ENCODE data around the gene TMEM11. TPM values are rescaled to one million over a fixed set of nuclear protein-coding genes. Genes with fewer than 3 reads are reported as not detected.

The TMEM11 gene
- polyA plus RNA-seq, 2 of the 4 experiments (the other 2 are of a cell fraction) = 57.7 to 61.0 TPM

DNA sequence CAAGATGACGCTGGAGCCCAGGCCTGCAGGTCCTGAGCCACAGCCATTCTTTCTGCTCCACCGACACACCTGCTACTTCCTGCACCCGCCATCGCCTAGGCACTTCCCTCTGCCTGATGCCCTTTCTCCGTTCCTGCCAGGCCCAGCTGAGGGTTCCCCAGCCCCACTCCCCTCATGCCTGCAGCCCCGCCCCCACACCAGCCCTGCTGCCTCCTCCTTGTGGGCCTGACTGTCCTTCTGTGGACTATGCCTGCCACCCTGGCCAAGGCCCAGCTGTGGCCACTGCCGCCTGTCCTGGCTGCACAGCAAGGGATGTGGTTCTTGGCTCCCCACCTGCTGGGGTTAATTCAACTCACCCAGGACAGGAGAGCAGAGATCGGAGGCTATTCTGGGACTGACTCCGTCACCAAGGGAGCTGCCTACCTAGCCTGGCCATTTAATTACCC, 31.7 kb upstream of the TMEM11 start:
- Histone ChIP-seq H3K4me2 (no peak overlapping the region), H3K27ac (no peak overlapping the region), H3K4me1 (no peaks in the 10 kb centered on the region), H3K9me3 (no peaks in the 10 kb centered on the region), H3K4me3 (no peak overlapping the region)
- DNase-seq (ENCODE audit: low read depth in 1 of 2, low spot score in 1 of 2) (no peak), FAIRE-seq (no peak), ATAC-seq (no peak)
- 86% methylated on average over 9 of the region's 9 CpGs for WGBS (ENCODE audit: missing lambda C conversion rate)
- CTCF ChIA-PET = no interaction called here
- POLR2A ChIA-PET = no interaction called here
- TF ChIP-seq HOXB5 (CRISPR knock-in tag; IDR thresholded peaks at IDR 0.05) (no peak), HDAC2 (IDR thresholded peaks at IDR 0.05) (no peak), MAZ (IDR thresholded peaks at IDR 0.05; ENCODE audit: borderline replicate concordance, low read depth, low read length) (no peak), RFX5 (IDR thresholded peaks at IDR 0.05) (no peak), CHD4 (IDR thresholded peaks at IDR 0.05; ENCODE audit: borderline replicate concordance) (no peak), NFE2L2 (conservative IDR thresholded peaks at IDR 0.05; ENCODE audit: low read length) (no peak), FOSB (CRISPR knock-in tag; IDR thresholded peaks at IDR 0.05) (no peak), BHLHE40 (IDR thresholded peaks at IDR 0.05; ENCODE audit: low read depth, low read length) (no peak), JUN (IDR thresholded peaks at IDR 0.05) (no peak), ZFP36 (IDR thresholded peaks at IDR 0.05; ENCODE audit: borderline replicate concordance, partially characterized antibody) (no peak), RARB (CRISPR knock-in tag; IDR thresholded peaks at IDR 0.05) (no peak), CHD2 (IDR thresholded peaks at IDR 0.05; ENCODE audit: low read length, partially characterized antibody) (no peak), TP53 (CRISPR knock-in tag; IDR thresholded peaks at IDR 0.05) (no peak), CBX2 (IDR thresholded peaks at IDR 0.05; ENCODE audit: borderline replicate concordance, low read depth) (no peak), NPAS2 (CRISPR knock-in tag; IDR thresholded peaks at IDR 0.05; ENCODE audit: borderline replicate concordance) (no peak), CBX8 (IDR thresholded peaks at IDR 0.05) (no peak), HOXA7 (CRISPR knock-in tag; IDR thresholded peaks at IDR 0.05) (no peak), POLR2AphosphoS2 (conservative IDR thresholded peaks at IDR 0.05; ENCODE audit: low read length) (no peak), RCOR1 (IDR thresholded peaks at IDR 0.05; ENCODE audit: low read depth, low read length) (no peak)

DNA sequence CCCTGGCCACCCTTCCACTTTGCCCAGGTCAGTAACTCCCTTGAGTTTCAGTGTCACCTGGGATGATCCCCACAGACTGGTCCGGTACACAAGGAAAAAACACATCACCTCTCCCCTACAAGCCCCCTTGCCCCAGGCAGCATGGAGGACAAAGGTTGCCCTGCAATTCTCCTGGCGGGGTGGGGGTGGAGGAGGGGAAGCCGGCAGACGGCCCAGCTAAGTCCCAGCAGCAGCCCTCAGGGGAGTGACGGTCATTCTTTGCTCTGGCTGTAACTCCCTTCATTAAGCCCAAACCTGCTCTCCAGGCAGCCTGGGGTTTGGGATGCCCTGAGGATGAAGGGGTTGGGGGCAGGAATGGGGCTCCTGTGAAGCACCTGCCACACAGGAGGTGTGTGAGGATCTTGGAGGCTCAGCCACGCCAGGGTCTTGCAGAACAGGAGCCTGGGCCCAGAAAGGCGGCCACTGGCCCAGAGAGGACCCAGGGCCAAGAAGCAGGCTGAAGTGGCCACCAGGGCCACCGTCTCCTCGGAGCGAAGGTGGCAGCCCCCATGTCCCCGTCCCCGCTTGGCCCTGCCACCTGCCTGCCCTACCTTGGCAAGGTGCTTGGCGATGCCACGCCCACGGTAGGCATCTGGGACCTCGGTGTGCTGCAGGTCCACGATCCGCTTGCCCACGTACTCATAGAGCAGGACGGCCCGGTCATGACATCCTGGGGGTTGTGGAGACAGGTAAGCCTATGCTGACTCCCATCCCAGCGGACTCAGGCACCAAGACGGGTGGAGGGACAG, 29.7 kb upstream of the TMEM11 start:
- Histone ChIP-seq H3K4me1 (no peaks in the 10 kb centered on the region), H3K4me3 (no peak overlapping the region), H3K9me3 (no peaks in the 10 kb centered on the region), H3K27ac (no peak overlapping the region), H3K4me2 (no peak overlapping the region)
- CTCF ChIA-PET = interaction anchor here (0.9 kb wide), 1 partner anchor 34 kb away, joined by 3 read pairs; no protein-coding TSS in a partner anchor
- POLR2A ChIA-PET = no interaction called here
- WGBS (ENCODE audit: missing lambda C conversion rate) = 77% methylated on average over 18 of the region's 23 CpGs
- ATAC-seq = no peak
- TF ChIP-seq EP300 (IDR thresholded peaks at IDR 0.05) = no peak
- TF ChIP-seq EHF (CRISPR knock-in tag; IDR thresholded peaks at IDR 0.05) = no peak
- TF ChIP-seq, protein P1, sequence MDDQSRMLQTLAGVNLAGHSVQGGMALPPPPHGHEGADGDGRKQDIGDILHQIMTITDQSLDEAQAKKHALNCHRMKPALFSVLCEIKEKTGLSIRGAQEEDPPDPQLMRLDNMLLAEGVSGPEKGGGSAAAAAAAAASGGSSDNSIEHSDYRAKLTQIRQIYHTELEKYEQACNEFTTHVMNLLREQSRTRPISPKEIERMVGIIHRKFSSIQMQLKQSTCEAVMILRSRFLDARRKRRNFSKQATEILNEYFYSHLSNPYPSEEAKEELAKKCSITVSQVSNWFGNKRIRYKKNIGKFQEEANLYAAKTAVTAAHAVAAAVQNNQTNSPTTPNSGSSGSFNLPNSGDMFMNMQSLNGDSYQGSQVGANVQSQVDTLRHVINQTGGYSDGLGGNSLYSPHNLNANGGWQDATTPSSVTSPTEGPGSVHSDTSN (IDR thresholded peaks at IDR 0.05) = no peak
- no peak for TF ChIP-seq PHF8 (IDR thresholded peaks at IDR 0.05; ENCODE audit: borderline replicate concordance, low read depth)
- TF ChIP-seq RARB (CRISPR knock-in tag; IDR thresholded peaks at IDR 0.05) = no peak
- TF ChIP-seq, protein P2, sequence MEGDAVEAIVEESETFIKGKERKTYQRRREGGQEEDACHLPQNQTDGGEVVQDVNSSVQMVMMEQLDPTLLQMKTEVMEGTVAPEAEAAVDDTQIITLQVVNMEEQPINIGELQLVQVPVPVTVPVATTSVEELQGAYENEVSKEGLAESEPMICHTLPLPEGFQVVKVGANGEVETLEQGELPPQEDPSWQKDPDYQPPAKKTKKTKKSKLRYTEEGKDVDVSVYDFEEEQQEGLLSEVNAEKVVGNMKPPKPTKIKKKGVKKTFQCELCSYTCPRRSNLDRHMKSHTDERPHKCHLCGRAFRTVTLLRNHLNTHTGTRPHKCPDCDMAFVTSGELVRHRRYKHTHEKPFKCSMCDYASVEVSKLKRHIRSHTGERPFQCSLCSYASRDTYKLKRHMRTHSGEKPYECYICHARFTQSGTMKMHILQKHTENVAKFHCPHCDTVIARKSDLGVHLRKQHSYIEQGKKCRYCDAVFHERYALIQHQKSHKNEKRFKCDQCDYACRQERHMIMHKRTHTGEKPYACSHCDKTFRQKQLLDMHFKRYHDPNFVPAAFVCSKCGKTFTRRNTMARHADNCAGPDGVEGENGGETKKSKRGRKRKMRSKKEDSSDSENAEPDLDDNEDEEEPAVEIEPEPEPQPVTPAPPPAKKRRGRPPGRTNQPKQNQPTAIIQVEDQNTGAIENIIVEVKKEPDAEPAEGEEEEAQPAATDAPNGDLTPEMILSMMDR (IDR thresholded peaks at IDR 0.05) = no peak
- TF ChIP-seq CEBPB (IDR thresholded peaks at IDR 0.05) = no peak
- no peak for TF ChIP-seq HOXB5 (CRISPR knock-in tag; IDR thresholded peaks at IDR 0.05)
- TF ChIP-seq NPAS2 (CRISPR knock-in tag; IDR thresholded peaks at IDR 0.05; ENCODE audit: borderline replicate concordance) = no peak
- no peak for TF ChIP-seq POLR2AphosphoS2 (conservative IDR thresholded peaks at IDR 0.05; ENCODE audit: low read length)
- TF ChIP-seq, protein P3, sequence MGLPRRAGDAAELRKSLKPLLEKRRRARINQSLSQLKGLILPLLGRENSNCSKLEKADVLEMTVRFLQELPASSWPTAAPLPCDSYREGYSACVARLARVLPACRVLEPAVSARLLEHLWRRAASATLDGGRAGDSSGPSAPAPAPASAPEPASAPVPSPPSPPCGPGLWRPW (IDR thresholded peaks at IDR 0.05) = no peak
- TF ChIP-seq ZC3H11A (IDR thresholded peaks at IDR 0.05) = no peak
- no peak for TF ChIP-seq JUN (IDR thresholded peaks at IDR 0.05)
- no peak for TF ChIP-seq ZFP36 (IDR thresholded peaks at IDR 0.05; ENCODE audit: borderline replicate concordance, partially characterized antibody)
- TF ChIP-seq RFX5 (IDR thresholded peaks at IDR 0.05) = no peak
- no peak for TF ChIP-seq KDM1A (IDR thresholded peaks at IDR 0.05; ENCODE audit: low read depth)
- no peak for TF ChIP-seq SMC3 (IDR thresholded peaks at IDR 0.05)
- TF ChIP-seq, protein P4, sequence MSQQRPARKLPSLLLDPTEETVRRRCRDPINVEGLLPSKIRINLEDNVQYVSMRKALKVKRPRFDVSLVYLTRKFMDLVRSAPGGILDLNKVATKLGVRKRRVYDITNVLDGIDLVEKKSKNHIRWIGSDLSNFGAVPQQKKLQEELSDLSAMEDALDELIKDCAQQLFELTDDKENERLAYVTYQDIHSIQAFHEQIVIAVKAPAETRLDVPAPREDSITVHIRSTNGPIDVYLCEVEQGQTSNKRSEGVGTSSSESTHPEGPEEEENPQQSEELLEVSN (IDR thresholded peaks at IDR 0.05; ENCODE audit: borderline replicate concordance, low read depth) = no peak
- no peak for TF ChIP-seq JUNB (IDR thresholded peaks at IDR 0.05)
- TF ChIP-seq, protein P5, sequence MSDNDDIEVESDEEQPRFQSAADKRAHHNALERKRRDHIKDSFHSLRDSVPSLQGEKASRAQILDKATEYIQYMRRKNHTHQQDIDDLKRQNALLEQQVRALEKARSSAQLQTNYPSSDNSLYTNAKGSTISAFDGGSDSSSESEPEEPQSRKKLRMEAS (IDR thresholded peaks at IDR 0.05) = no peak
- FAIRE-seq = no peak
- DNase-seq (ENCODE audit: low read depth in 1 of 2, low spot score in 1 of 2) = no peak

Data from A549 (cell line).